ENCODE results near the gene DYNC1LI1. TPM values are rescaled to one million over a fixed set of nuclear protein-coding genes. Genes with fewer than 3 reads are reported as not detected.

The DYNC1LI1 gene
- total and polyA plus RNA-seq, 9 of the 15 experiments (the other 6 are each of a cell fraction or from before 2014, with no cell fraction given) = 21.0 to 85.4 (median 61.3) TPM

- no peak for TF ChIP-seq NCOA6 (IDR thresholded peaks at IDR 0.05)
- no peak for TF ChIP-seq ELK1 (CRISPR knock-in tag; IDR thresholded peaks at IDR 0.05)
- no peak for TF ChIP-seq E4F1 (CRISPR knock-in tag; IDR thresholded peaks at IDR 0.05; ENCODE audit: borderline replicate concordance)
- TF ChIP-seq ZC3H4 (CRISPR knock-in tag; IDR thresholded peaks at IDR 0.05; ENCODE audit: borderline replicate concordance) = no peak
- peak; percentile 85 for TF ChIP-seq SUPT5H (IDR thresholded peaks at IDR 0.05)
- no peak for TF ChIP-seq ATF2 (CRISPR knock-in tag; IDR thresholded peaks at IDR 0.05)
- TF ChIP-seq STAT5A (IDR thresholded peaks at IDR 0.05; ENCODE audit: borderline replicate concordance, low read length) = peak; percentile 63
- no peak for TF ChIP-seq ZHX1 (conservative IDR thresholded peaks at IDR 0.05; ENCODE audit: low read length)
- TF ChIP-seq ZNF212 (CRISPR knock-in tag; IDR thresholded peaks at IDR 0.05) = no peak
- TF ChIP-seq SP2 (IDR thresholded peaks at IDR 0.05; ENCODE audit: extremely low read depth, low read depth, low read length, poor library complexity, severe bottlenecking) = no peak
- peak; percentile 53; the same call in 1 of the 2 replicates for TF ChIP-seq HMBOX1 (IDR thresholded peaks at IDR 0.05)
- TF ChIP-seq ZNF696 (CRISPR knock-in tag; conservative IDR thresholded peaks at IDR 0.05) = no peak
- no peak for TF ChIP-seq MECOM (CRISPR knock-in tag; IDR thresholded peaks at IDR 0.05)
- TF ChIP-seq PBX2 (CRISPR knock-in tag; IDR thresholded peaks at IDR 0.05; ENCODE audit: low read depth) = no peak
- TF ChIP-seq PBX2 (tag; conservative IDR thresholded peaks at IDR 0.05; ENCODE audit: low read depth) = no peak
Measured at GRCh38 chr3:32502118-32502945, 68.3 kb downstream of the DYNC1LI1 start, which contains the start of gene CMTM6 (continued).

All from K562 (cell line).